HG02870 (cell line): ENCODE data around the gene RASD1.

Experiments used
- ATAC-seq: cut with Tn5 transposase; IDR thresholded peaks from one replicate; pipeline ENCODE4 v1.9.1; 2021; ENCODE audit warnings: mild to moderate bottlenecking, moderate library complexity; ENCODE audit not compliant: unreplicated experiment

The RASD1 gene

DNA sequence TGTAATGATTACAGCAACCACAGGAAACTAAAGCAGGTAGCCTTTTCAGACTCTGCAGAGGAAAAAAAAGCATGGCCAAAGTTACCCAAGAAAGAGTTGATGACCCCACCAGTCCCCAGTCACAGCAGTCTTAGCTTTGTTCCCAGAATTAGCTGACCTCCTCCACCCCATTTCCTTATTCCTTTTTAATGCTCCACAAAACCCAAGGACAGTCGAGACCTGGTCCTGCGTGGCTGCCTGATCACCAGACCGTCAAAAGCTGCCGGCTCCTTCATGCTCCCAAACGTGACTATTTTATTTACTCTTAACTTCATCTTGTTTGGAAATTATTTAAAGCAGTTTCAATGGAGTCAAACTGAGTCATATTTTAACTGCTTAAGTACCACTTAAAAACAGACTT lies 48.1 kb downstream of the RASD1 start:
- ATAC-seq, result no peak

DNA sequence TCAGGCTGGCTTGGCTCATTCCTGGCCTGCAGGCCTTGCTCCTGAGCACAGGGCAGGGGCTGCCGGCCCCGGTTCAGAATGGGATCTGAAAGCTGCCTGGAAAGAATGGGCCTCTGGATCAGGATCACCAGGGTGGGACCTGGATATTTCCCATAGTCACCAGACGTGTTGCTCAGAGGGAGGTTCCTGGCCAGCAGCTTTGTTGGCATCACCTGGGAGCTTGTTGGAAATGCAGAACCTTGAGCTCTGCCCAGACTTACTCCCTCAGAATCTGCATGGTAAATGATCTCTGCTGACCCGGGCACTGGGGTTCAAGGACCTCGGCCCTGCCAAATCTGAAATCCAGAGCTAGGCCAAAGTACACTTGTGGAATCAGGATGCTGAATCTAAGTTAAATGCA lies 48.9 kb downstream of the RASD1 start:
- no peak for ATAC-seq

DNA sequence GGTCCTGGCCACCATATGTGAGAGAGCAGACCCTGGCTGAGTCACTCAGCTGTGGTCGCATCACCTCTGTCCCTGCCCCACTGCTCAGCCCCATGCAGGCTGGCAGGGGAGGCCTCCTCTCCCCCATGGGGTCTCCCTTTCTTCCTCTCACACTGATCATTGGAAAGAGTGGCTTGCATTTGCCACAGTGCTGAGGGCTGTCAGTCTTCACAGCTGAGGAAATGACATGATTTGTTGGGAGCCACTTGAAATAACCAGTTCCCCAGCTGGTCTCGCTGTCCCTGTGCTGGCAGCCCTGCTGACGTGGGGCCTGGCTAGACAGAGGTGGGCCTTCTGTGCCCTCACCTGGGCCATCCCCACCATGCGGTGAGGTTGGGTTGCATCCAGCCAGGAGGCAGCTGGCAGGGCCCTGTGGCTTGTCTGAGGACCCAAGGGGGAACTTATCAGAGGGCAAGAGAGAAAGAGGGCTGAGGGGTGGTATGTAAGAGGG lies 49.5 kb downstream of the RASD1 start:
- ATAC-seq, result no peak

DNA sequence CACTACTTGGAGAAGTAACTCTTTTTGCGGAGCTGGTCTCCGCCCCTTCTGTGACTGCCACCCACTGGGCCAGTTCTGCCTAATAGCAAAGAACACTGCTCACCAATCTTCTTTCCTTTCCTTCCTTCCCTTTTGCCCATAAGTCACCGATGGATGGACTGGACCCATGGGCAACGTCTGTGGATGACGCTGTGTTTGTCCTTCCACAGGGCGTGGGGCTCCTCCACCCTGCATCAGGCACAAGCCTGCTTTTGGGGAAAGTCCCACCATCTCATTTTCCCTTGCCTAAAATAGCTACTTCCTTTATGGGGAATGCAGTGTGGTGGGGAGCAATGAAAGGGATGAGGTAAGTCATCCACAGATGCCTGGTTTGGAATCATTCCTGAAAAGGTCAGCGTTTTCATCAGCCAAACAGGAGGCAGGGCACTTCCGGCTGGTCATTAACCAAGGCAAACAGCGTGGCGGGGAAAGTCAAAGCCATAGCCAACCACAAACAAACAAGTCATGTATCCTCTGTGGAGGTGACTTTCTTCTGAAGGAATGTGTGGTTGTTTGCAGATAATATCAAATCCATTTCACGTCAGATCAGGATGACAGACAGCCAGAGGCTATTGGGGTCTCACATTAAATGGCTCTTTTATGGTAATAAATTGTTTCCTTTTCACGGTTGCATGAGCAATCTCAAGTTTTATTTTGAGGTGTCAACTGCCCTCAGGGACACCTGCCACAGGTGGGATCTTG lies 50.1 kb downstream of the RASD1 start:
- no peak for ATAC-seq

DNA sequence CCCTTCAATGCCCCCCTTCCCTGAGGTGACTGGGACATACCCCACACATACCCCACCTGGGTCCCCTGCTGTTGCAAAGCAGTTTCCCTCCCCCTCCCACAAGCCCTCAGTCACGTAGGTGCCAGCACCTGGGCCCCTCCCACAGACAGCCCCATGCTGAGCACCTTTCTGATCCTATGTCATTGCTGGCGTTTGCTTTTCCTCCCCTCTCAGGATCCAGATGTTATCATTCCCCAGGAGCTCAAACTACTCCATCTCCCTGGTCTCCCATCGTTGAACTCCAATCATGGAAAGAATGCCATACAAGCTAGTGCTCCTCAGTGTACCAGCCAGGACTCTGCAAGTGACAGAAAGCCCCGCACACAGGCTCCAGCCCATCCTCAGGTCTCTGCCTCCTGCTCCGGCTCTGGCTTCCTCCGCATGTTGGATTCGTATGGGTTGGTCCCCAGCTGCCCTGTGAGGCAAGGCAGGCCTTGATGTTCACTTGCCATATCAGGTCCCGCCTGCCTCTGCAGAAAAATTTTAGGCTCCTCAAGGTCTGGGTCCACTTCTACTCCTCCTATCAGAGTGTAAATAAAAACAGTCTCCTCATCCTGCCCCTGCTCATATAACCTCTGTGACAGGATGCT lies 50.8 kb downstream of the RASD1 start:
- no peak for ATAC-seq
